K562 (cell line): ENCODE measurements around the gene C6orf47. TPM values are rescaled to one million over a fixed set of nuclear protein-coding genes. Genes with fewer than 3 reads are reported as not detected.
A peak's percentile ranks its signal among the peaks of the same experiment; 100 is the strongest.

Experiments used
- FOXJ3 ChIP-seq: sonication (generic); formaldehyde crosslinking; IDR thresholded peaks from 2 replicates; pipeline ENCODE4 v1.4.0; 2020; ENCODE audit warnings: mild to moderate bottlenecking, missing genetic modification reagents
- KDM2B ChIP-seq: fragments of 250-450 bp; sonication (Bioruptor Pico); IDR thresholded peaks from 2 replicates; pipeline ENCODE4 v1.8.0; 2021; ENCODE audit warnings: mild to moderate bottlenecking, moderate library complexity
- LCOR ChIP-seq: sonication (generic); formaldehyde crosslinking; IDR thresholded peaks from 2 replicates; pipeline ENCODE4 v1.8.0; 2022; ENCODE audit warnings: mild to moderate bottlenecking, missing genetic modification reagents
- OTX1 ChIP-seq: fragments of 450-650 bp; formaldehyde crosslinking; IDR thresholded peaks from 2 replicates; pipeline ENCODE4 v1.4.0; 2022; ENCODE audit warnings: mild to moderate bottlenecking
- POLR2AphosphoS5 ChIP-seq: IDR thresholded peaks from 2 replicates; pipeline ENCODE4 v1.6.1; 2011; ENCODE audit warnings: mild to moderate bottlenecking, low read depth, low read length, moderate library complexity; ENCODE audit not compliant: control insufficient read depth, insufficient read depth
- SNRNP70 ChIP-seq: fragments of 200-400 bp; formaldehyde crosslinking; optimal IDR thresholded peaks from 2 replicates; pipeline ENCODE3; 2017; ENCODE audit warnings: low read depth, low read length
- ZBTB17 ChIP-seq: fragments of 450-650 bp; formaldehyde crosslinking; IDR thresholded peaks from 2 replicates; pipeline ENCODE4 v1.4.0; 2020; ENCODE audit warnings: mild to moderate bottlenecking
- ZNF561 ChIP-seq: fragments of 450-650 bp; formaldehyde crosslinking; conservative IDR thresholded peaks from 2 replicates; pipeline ENCODE4 v1.4.0; 2020; ENCODE audit warnings: mild to moderate bottlenecking, moderate library complexity
- ZNF77 ChIP-seq: fragments of 250-450 bp; sonication (Bioruptor Pico); IDR thresholded peaks from 2 replicates; pipeline ENCODE4 v1.5.0; 2020
- ZNF780A ChIP-seq: fragments of 250-450 bp; sonication (Bioruptor Pico); IDR thresholded peaks from 2 replicates; pipeline ENCODE4 v1.5.0; 2021; ENCODE audit warnings: mild to moderate bottlenecking
- polyA plus RNA-seq, 8 experiments: library from polyadenylated mRNA; depleted of rRNA in 4 of 8; stranded (reverse) in 5 of 8; unstranded in 3 of 8; fragments of >200 nt; fragmentation: Nextera tagmentation in 2 of 8; fragmentation: Illumina TruSeq in 1 of 8; extraction: Ambion mirVana in 2 of 8; extraction: Trizol in 1 of 8; gene quantifications; 2 replicates each; pipeline versions ENCODE4 v1.2.1 to v1.2.3, GENCODE V29; 2011 to 2014; ENCODE audit warnings: inconsistent platforms in 1 of 8, missing spikeins in 1 of 8
- total RNA-seq, 7 experiments: library from RNA; depleted of rRNA in 6 of 7; stranded (reverse); fragments of >200 nt in 6 of 7; fragmentation: Illumina TruSeq in 2 of 7; extraction: Trizol in 2 of 7; gene quantifications; 2 replicates each; pipeline versions ENCODE4 v1.2.1 to v1.2.3, GENCODE V29; 2011 to 2021; ENCODE audit warnings: low replicate concordance in 1 of 7
- TF ChIP-seq, protein P1 (sequence below), 2 experiments: fragments of 450-650 bp in 1 of 2; IDR thresholded peaks; 2 replicates each; pipeline ENCODE4 v1.6.1; 2011 to 2017; ENCODE audit warnings: low read depth in 2 of 2, antibody characterized with exemption in 1 of 2, borderline replicate concordance in 1 of 2, low read length in 1 of 2, mild to moderate bottlenecking in 1 of 2, mixed read lengths in 1 of 2; ENCODE audit not compliant: control insufficient read depth in 1 of 2
- TF ChIP-seq, protein P2 (sequence below), 2 experiments: fragments of 450-650 bp; IDR thresholded peaks; 2 replicates each; pipeline ENCODE4 v1.6.1; 2018; ENCODE audit warnings: mild to moderate bottlenecking in 2 of 2, low read depth in 1 of 2; ENCODE audit not compliant: partially characterized antibody in 2 of 2
- TF ChIP-seq, protein P3 (sequence below): fragments of 450-650 bp; IDR thresholded peaks from 2 replicates; pipeline ENCODE4 v1.6.1; 2016
- TF ChIP-seq, protein P4 (sequence below), 3 experiments: fragments of 200-800 bp in 1 of 3; sonication (Bioruptor generic) in 1 of 3; sonication (generic) in 1 of 3; formaldehyde crosslinking in 1 of 3; IDR thresholded peaks; 2 replicates each; pipeline versions ENCODE4 v1.6.1 to v1.8.0; 2016 to 2022; ENCODE audit warnings: mild to moderate bottlenecking in 2 of 3, missing compliant biosample characterization in 2 of 3, missing genetic modification characterization in 2 of 3, missing genetic modification reagents in 1 of 3
- TF ChIP-seq, protein P5 (sequence below): fragments of 450-650 bp; IDR thresholded peaks from 2 replicates; pipeline ENCODE4 v1.7.1; 2018; ENCODE audit warnings: mild to moderate bottlenecking, low read depth; ENCODE audit not compliant: partially characterized antibody

Gene C6orf47
- total and polyA plus RNA-seq, 9 of the 15 experiments (the other 6 are each of a cell fraction or from before 2014, with no cell fraction given): 0.14 to 43.8 (median 27.0) TPM

DNA sequence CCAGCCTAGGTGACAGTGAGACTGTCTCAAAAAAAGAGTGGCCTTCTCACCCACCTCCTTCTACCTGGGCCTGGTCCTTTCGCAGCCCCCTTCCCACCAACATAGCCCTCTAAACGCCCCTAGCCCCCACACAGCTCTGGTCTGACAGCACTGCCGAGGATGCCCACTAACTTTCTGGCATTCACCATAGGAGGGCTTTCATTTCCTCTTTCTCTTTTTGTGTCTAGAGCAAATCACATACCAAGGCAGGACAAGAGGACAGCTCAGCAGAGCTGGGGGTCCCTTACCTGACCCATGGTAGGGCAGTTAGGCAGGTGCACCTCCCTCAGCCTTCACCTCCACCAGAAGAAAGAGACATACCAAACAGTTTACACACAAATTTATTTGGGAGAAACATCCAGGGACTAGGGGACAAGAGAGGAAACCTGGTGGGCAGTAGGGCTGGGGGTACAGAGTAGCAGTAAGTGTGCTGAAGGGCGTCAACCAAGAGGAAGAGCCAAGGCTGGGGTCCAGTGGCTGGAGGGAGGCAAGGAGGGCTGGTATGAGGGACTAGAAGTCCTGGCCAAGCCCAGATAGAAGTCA lies 15.8 kb upstream of the C6orf47 start (continued):
- TF ChIP-seq, protein P1, sequence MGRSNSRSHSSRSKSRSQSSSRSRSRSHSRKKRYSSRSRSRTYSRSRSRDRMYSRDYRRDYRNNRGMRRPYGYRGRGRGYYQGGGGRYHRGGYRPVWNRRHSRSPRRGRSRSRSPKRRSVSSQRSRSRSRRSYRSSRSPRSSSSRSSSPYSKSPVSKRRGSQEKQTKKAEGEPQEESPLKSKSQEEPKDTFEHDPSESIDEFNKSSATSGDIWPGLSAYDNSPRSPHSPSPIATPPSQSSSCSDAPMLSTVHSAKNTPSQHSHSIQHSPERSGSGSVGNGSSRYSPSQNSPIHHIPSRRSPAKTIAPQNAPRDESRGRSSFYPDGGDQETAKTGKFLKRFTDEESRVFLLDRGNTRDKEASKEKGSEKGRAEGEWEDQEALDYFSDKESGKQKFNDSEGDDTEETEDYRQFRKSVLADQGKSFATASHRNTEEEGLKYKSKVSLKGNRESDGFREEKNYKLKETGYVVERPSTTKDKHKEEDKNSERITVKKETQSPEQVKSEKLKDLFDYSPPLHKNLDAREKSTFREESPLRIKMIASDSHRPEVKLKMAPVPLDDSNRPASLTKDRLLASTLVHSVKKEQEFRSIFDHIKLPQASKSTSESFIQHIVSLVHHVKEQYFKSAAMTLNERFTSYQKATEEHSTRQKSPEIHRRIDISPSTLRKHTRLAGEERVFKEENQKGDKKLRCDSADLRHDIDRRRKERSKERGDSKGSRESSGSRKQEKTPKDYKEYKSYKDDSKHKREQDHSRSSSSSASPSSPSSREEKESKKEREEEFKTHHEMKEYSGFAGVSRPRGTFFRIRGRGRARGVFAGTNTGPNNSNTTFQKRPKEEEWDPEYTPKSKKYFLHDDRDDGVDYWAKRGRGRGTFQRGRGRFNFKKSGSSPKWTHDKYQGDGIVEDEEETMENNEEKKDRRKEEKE (IDR thresholded peaks at IDR 0.05; ENCODE audit: borderline replicate concordance in 1 of 2, control insufficient read depth in 1 of 2, low read depth in 2 of 2, low read length in 1 of 2): no peak
- TF ChIP-seq POLR2AphosphoS5 (no peak), ZBTB17 (CRISPR knock-in tag) (no peak), ZNF77 (CRISPR knock-in tag) (no peak), OTX1 (no peak), KDM2B (CRISPR knock-in tag) (no peak), LCOR (CRISPR knock-in tag) (0 out of 2 replicates have a peak, but pooled peaks have one; percentile 3), SNRNP70 (peak; percentile 40), ZNF561 (CRISPR knock-in tag) (no peak), FOXJ3 (CRISPR knock-in tag) (no peak), ZNF780A (no peak)
- TF ChIP-seq, protein P2, sequence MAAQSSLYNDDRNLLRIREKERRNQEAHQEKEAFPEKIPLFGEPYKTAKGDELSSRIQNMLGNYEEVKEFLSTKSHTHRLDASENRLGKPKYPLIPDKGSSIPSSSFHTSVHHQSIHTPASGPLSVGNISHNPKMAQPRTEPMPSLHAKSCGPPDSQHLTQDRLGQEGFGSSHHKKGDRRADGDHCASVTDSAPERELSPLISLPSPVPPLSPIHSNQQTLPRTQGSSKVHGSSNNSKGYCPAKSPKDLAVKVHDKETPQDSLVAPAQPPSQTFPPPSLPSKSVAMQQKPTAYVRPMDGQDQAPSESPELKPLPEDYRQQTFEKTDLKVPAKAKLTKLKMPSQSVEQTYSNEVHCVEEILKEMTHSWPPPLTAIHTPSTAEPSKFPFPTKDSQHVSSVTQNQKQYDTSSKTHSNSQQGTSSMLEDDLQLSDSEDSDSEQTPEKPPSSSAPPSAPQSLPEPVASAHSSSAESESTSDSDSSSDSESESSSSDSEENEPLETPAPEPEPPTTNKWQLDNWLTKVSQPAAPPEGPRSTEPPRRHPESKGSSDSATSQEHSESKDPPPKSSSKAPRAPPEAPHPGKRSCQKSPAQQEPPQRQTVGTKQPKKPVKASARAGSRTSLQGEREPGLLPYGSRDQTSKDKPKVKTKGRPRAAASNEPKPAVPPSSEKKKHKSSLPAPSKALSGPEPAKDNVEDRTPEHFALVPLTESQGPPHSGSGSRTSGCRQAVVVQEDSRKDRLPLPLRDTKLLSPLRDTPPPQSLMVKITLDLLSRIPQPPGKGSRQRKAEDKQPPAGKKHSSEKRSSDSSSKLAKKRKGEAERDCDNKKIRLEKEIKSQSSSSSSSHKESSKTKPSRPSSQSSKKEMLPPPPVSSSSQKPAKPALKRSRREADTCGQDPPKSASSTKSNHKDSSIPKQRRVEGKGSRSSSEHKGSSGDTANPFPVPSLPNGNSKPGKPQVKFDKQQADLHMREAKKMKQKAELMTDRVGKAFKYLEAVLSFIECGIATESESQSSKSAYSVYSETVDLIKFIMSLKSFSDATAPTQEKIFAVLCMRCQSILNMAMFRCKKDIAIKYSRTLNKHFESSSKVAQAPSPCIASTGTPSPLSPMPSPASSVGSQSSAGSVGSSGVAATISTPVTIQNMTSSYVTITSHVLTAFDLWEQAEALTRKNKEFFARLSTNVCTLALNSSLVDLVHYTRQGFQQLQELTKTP (IDR thresholded peaks at IDR 0.05; ENCODE audit: low read depth in 1 of 2, partially characterized antibody in 2 of 2): no peak
- TF ChIP-seq, protein P3, sequence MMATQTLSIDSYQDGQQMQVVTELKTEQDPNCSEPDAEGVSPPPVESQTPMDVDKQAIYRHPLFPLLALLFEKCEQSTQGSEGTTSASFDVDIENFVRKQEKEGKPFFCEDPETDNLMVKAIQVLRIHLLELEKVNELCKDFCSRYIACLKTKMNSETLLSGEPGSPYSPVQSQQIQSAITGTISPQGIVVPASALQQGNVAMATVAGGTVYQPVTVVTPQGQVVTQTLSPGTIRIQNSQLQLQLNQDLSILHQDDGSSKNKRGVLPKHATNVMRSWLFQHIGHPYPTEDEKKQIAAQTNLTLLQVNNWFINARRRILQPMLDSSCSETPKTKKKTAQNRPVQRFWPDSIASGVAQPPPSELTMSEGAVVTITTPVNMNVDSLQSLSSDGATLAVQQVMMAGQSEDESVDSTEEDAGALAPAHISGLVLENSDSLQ: no peak
- TF ChIP-seq, protein P4, sequence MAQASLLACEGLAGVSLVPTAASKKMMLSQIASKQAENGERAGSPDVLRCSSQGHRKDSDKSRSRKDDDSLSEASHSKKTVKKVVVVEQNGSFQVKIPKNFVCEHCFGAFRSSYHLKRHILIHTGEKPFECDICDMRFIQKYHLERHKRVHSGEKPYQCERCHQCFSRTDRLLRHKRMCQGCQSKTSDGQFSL (CRISPR knock-in tag; IDR thresholded peaks at IDR 0.05): no peak
- TF ChIP-seq, protein P4 (tag; IDR thresholded peaks at IDR 0.05): no peak
- TF ChIP-seq, protein P5, sequence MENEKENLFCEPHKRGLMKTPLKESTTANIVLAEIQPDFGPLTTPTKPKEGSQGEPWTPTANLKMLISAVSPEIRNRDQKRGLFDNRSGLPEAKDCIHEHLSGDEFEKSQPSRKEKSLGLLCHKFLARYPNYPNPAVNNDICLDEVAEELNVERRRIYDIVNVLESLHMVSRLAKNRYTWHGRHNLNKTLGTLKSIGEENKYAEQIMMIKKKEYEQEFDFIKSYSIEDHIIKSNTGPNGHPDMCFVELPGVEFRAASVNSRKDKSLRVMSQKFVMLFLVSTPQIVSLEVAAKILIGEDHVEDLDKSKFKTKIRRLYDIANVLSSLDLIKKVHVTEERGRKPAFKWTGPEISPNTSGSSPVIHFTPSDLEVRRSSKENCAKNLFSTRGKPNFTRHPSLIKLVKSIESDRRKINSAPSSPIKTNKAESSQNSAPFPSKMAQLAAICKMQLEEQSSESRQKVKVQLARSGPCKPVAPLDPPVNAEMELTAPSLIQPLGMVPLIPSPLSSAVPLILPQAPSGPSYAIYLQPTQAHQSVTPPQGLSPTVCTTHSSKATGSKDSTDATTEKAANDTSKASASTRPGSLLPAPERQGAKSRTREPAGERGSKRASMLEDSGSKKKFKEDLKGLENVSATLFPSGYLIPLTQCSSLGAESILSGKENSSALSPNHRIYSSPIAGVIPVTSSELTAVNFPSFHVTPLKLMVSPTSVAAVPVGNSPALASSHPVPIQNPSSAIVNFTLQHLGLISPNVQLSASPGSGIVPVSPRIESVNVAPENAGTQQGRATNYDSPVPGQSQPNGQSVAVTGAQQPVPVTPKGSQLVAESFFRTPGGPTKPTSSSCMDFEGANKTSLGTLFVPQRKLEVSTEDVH: peak; percentile 4
